Putamen (tissue), 1 donor: ENCODE data around the gene ZBTB17.
"Not testable (repeated sequence)": the region's sequence is repeated elsewhere in the genome, so short reads cannot be mapped to it uniquely, and the experiment has no call there.

Source experiments
- DNase-seq: peaks from one replicate; pipeline ENCODE4 v3.0.0-alpha.2; 2016; ENCODE audit warnings: low spot score

ZBTB17 gene

DNA sequence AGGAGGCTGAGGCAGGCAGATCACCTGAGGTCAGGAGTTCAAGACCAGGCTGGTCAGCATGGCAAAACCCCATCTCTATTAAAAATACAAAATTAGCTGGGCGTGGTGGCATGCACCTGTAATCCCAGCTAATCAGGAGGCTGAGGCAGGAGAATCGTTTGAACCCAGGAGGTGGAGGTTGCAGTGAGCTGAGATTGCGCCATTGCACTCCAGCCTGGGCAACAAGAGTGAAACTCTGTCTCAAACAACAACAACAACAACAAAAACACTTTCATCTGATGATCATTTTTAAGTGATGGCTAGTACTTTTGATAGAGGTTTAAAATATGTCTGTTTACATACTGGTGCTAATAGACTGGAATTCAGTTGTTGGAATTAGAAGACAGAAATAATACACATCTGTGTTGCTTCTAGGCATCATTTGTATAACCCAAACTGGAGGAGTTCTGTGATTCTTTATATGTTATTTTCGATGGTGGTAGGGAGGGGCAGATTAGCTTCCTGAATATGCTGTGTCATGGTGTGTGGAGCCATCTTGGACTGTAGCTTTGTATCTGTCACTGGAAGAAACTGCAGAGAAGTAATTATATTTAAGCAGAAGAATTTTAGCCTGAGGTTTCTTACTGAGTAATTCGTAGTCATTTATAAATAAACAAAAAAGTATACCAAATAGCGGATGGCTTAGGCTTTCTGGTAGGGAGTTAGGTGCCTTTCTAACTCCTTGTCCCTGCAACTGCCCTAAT is 82.9 kb downstream of the ZBTB17 start:
- DNase-seq, result not testable (repeated sequence)
